Loucy (cell line): ENCODE results near the gene BID.

Experiments used
- CTCF ChIP-seq: fragments of 200-600 bp; sonication (generic); conservative IDR thresholded peaks from 2 replicates; pipeline ENCODE4 v1.5.1; 2014; ENCODE audit warnings: mild to moderate bottlenecking, antibody characterized with exemption, low read length
- EZH2phosphoT487 ChIP-seq: fragments of 200-600 bp; IDR thresholded peaks from 2 replicates; pipeline ENCODE4 v1.6.1; 2018; ENCODE audit warnings: antibody characterized with exemption, mild to moderate bottlenecking, moderate library complexity, borderline replicate concordance

- TF ChIP-seq CTCF (no peak), EZH2phosphoT487 (no peak)
Measured at GRCh38 chr22:17753401-17753989, 20.8 kb downstream of the BID start.
